SK-N-SH treated with all-trans-retinoic acid at 6 μM for 48 hours (cell line): ENCODE results near the gene RILPL1.
"Not testable (repeated sequence)": the region's sequence is repeated elsewhere in the genome, so short reads cannot be mapped to it uniquely, and the experiment has no call there.

Experiments used
- ATAC-seq: fragments of 200-7000 bp; cut with Tn5 transposase; 3 replicates; pipeline ENCODE4 v1.9.1; 2020; ENCODE audit warnings: mild to moderate bottlenecking, moderate library complexity
- BACH2 ChIP-seq: fragments of 250-450 bp; sonication (Bioruptor Pico); IDR thresholded peaks from 2 replicates; pipeline ENCODE4 v1.9.0; 2021; ENCODE audit warnings: mild to moderate bottlenecking, borderline replicate concordance
- CREB5 ChIP-seq: fragments of 250-450 bp; sonication (Bioruptor Pico); IDR thresholded peaks from 2 replicates; pipeline ENCODE4 v1.5.1; 2020; ENCODE audit warnings: low read depth, mild to moderate bottlenecking, moderate library complexity
- CSDC2 ChIP-seq: fragments of 250-450 bp; sonication (Bioruptor Pico); IDR thresholded peaks from 2 replicates; pipeline ENCODE4 v1.5.0; 2020; ENCODE audit warnings: mild to moderate bottlenecking, moderate library complexity
- CSRNP3 ChIP-seq: fragments of 250-450 bp; sonication (Bioruptor Pico); IDR thresholded peaks from 2 replicates; pipeline ENCODE4 v1.5.1; 2021; ENCODE audit warnings: mild to moderate bottlenecking, moderate library complexity
- ESRRG ChIP-seq: fragments of 250-450 bp; sonication (Bioruptor Pico); IDR thresholded peaks from 2 replicates; pipeline ENCODE4 v1.6.1; 2021; ENCODE audit warnings: mild to moderate bottlenecking
- GLIS3 ChIP-seq: fragments of 250-450 bp; sonication (Bioruptor Pico); IDR thresholded peaks from 2 replicates; pipeline ENCODE4 v1.5.0; 2020; ENCODE audit warnings: mild to moderate bottlenecking, moderate library complexity
- OSR1 ChIP-seq: fragments of 250-450 bp; sonication (Bioruptor Pico); IDR thresholded peaks from 2 replicates; pipeline ENCODE4 v1.8.0; 2022; ENCODE audit warnings: moderate library complexity, mild to moderate bottlenecking, inconsistent platforms
- PATZ1 ChIP-seq: fragments of 250-450 bp; sonication (Bioruptor Pico); IDR thresholded peaks from 2 replicates; pipeline ENCODE4 v1.8.0; 2020; ENCODE audit warnings: mild to moderate bottlenecking, moderate library complexity, borderline replicate concordance
- POU6F1 ChIP-seq: fragments of 250-450 bp; sonication (Bioruptor Pico); IDR thresholded peaks from 2 replicates; pipeline ENCODE4 v1.8.0; 2021; ENCODE audit warnings: low read depth, mild to moderate bottlenecking, moderate library complexity, borderline replicate concordance
- PPARA ChIP-seq: fragments of 250-450 bp; sonication (Bioruptor Pico); IDR thresholded peaks from 2 replicates; pipeline ENCODE4 v1.5.0; 2020; ENCODE audit warnings: mild to moderate bottlenecking, borderline replicate concordance
- RARB ChIP-seq: fragments of 250-450 bp; sonication (Bioruptor Pico); IDR thresholded peaks from 2 replicates; pipeline ENCODE4 v1.8.0; 2021; ENCODE audit warnings: mild to moderate bottlenecking, moderate library complexity
- SNAI2 ChIP-seq: fragments of 250-450 bp; sonication (Bioruptor Pico); IDR thresholded peaks from 2 replicates; pipeline ENCODE4 v1.5.0; 2020; ENCODE audit warnings: mild to moderate bottlenecking, moderate library complexity
- TCF4 ChIP-seq: fragments of 250-450 bp; sonication (Bioruptor Pico); IDR thresholded peaks from 2 replicates; pipeline ENCODE4 v1.8.0; 2021; ENCODE audit warnings: mild to moderate bottlenecking, moderate library complexity, borderline replicate concordance
- TOX ChIP-seq: fragments of 250-450 bp; sonication (Bioruptor Pico); IDR thresholded peaks from 2 replicates; pipeline ENCODE4 v1.8.0; 2021; ENCODE audit warnings: mild to moderate bottlenecking, moderate library complexity, borderline replicate concordance
- ZC3H10 ChIP-seq: fragments of 250-450 bp; sonication (Bioruptor Pico); IDR thresholded peaks from 2 replicates; pipeline ENCODE4 v1.5.1; 2021; ENCODE audit warnings: mild to moderate bottlenecking, moderate library complexity
- ZFP30 ChIP-seq: fragments of 450-650 bp; formaldehyde crosslinking; IDR thresholded peaks from 2 replicates; pipeline ENCODE4 v1.5.0; 2022; ENCODE audit warnings: mild to moderate bottlenecking, moderate library complexity
- ZNF565 ChIP-seq: fragments of 450-650 bp; formaldehyde crosslinking; conservative IDR thresholded peaks from 2 replicates; pipeline ENCODE4 v1.5.0; 2020; ENCODE audit warnings: low read depth, mild to moderate bottlenecking, moderate library complexity
- ZNF70 ChIP-seq: fragments of 450-650 bp; formaldehyde crosslinking; IDR thresholded peaks from 2 replicates; pipeline ENCODE4 v1.5.0; 2020; ENCODE audit warnings: mild to moderate bottlenecking, moderate library complexity
- ZNF8 ChIP-seq: fragments of 450-650 bp; formaldehyde crosslinking; IDR thresholded peaks from 2 replicates; pipeline ENCODE4 v1.5.0; 2020; ENCODE audit warnings: mild to moderate bottlenecking, moderate library complexity

RILPL1 gene

GRCh38 chr12:123497065-123497464, 36.5 kb downstream of the RILPL1 start:
- no peak for ATAC-seq
- TF ChIP-seq ZNF565 (CRISPR knock-in tag): no peak
- no peak for TF ChIP-seq ZNF8 (CRISPR knock-in tag)
- TF ChIP-seq ESRRG (CRISPR knock-in tag): no peak
- no peak for TF ChIP-seq TCF4 (CRISPR knock-in tag)
- no peak for TF ChIP-seq ZNF70 (CRISPR knock-in tag)
- TF ChIP-seq RARB: no peak
- TF ChIP-seq PPARA (CRISPR knock-in tag): no peak
- TF ChIP-seq TOX (CRISPR knock-in tag): no peak
- TF ChIP-seq, all 23 proteins: peak for 0

GRCh38 chr12:123494124-123494851, 39.2 kb downstream of the RILPL1 start:
- TF ChIP-seq RARB (no peak), CSDC2 (no peak), CSRNP3 (CRISPR knock-in tag) (no peak), GLIS3 (CRISPR knock-in tag) (no peak), PATZ1 (CRISPR knock-in tag) (no peak), TOX (CRISPR knock-in tag) (no peak), ZNF70 (CRISPR knock-in tag) (no peak), BACH2 (CRISPR knock-in tag) (no peak), CREB5 (no peak), OSR1 (CRISPR knock-in tag) (no peak), PPARA (CRISPR knock-in tag) (no peak), SNAI2 (CRISPR knock-in tag) (no peak), ZFP30 (CRISPR knock-in tag) (no peak), ZC3H10 (no peak), ESRRG (CRISPR knock-in tag) (no peak)
- no peak; the same call in 2 of the 3 replicates for ATAC-seq

GRCh38 chr12:123492339-123493039, 41.0 kb downstream of the RILPL1 start:
- ATAC-seq: not testable (repeated sequence)
- peak; percentile 36; the same call in 1 of the 2 replicates for TF ChIP-seq TCF4 (CRISPR knock-in tag)

GRCh38 chr12:123491481-123491880, 42.0 kb downstream of the RILPL1 start:
- ATAC-seq: no peak
- TF ChIP-seq OSR1 (CRISPR knock-in tag): no peak
- no peak for TF ChIP-seq POU6F1 (CRISPR knock-in tag)
- no peak for TF ChIP-seq SNAI2 (CRISPR knock-in tag)
- no peak for TF ChIP-seq ESRRG (CRISPR knock-in tag)
- no peak for TF ChIP-seq RARB
- TF ChIP-seq ZNF565 (CRISPR knock-in tag): no peak
- no peak for TF ChIP-seq ZNF70 (CRISPR knock-in tag)
- TF ChIP-seq PPARA (CRISPR knock-in tag): no peak
- TF ChIP-seq CSDC2: no peak
- TF ChIP-seq PATZ1 (CRISPR knock-in tag): no peak
